ENCODE results near the gene TBC1D1. TPM values are rescaled to one million over a fixed set of nuclear protein-coding genes. Genes with fewer than 3 reads are reported as not detected.

The TBC1D1 gene
- total RNA-seq, 1 donor from 2014 or later = 96.0 TPM

DNA sequence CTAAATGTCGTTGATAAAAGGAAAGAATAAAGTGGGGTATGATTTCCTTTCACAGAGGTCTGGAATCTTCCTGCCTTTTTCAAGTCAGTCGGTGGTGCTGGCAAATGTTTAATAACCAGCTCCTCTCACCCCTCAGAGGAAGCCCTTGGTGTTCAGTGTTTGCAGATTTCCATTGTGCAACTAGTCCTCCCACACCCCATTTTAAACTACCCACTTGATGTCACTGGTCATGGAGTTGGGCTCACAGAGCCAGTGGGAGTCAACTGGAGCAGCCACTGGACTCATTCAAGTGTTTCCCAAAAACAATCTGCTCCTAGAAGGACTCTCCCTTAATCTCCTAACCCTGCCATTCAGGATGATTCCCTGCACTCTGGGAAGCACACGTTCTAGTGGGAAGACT, 218.5 kb downstream of the TBC1D1 start:
- intact Hi-C loops (cut with DNase I) = no loop called here
- TF ChIP-seq POLR2AphosphoS5 (IDR thresholded peaks at IDR 0.05; ENCODE audit: insufficient read depth in 1 of 2, low read depth in 1 of 2) (no peak), POLR2A (IDR thresholded peaks at IDR 0.05) (no peak), CTCF (IDR thresholded peaks at IDR 0.05) (no peak)
- no peak overlapping the region for H3K27ac ChIP-seq
- peaks cover 7% of the 10 kb centered on the region for H3K4me1 ChIP-seq
- no peak overlapping the region for H3K4me3 ChIP-seq
- no peaks in the 10 kb centered on the region for H3K27me3 ChIP-seq
- H3K9me3 ChIP-seq = no peaks in the 10 kb centered on the region
- H3K36me3 ChIP-seq = peaks cover 0 to 7% of the 10 kb centered on the region in 2 donors
- no peak for DNase-seq (ENCODE audit: extremely low spot score in 2 of 2)

DNA sequence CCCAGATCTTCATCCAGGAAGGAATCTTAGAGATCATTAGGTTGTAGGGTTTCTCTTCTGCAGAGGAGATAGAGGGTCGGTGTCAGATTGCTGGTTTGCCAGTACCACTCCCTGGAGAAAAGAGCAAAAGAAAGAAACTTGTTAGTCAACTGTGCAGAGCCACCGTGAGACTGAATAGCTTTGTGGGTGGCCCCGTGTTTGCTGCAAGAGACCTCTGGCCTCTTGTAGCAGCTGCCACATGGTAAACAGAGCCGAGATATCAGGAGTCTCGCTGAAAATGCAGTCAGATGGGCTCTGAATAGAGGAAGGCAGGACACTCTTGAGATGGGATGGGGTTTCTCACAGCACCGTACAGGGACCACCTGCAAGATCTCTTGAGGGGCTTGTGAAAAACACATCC, 219.0 kb downstream of the TBC1D1 start:
- intact Hi-C loops (cut with DNase I) = no loop called here
- Histone ChIP-seq H3K4me3 (no peak overlapping the region), H3K27me3 (no peaks in the 10 kb centered on the region), H3K36me3 (peaks cover 0 to 7% of the 10 kb centered on the region in 2 donors), H3K27ac (no peak overlapping the region), H3K9me3 (no peaks in the 10 kb centered on the region), H3K4me1 (peaks cover 12% of the 10 kb centered on the region)
- DNase-seq (ENCODE audit: extremely low spot score in 2 of 2) = no peak
- TF ChIP-seq POLR2AphosphoS5 (IDR thresholded peaks at IDR 0.05; ENCODE audit: insufficient read depth in 1 of 2, low read depth in 1 of 2) (no peak), POLR2A (IDR thresholded peaks at IDR 0.05) (no peak), CTCF (IDR thresholded peaks at IDR 0.05) (no peak)

DNA sequence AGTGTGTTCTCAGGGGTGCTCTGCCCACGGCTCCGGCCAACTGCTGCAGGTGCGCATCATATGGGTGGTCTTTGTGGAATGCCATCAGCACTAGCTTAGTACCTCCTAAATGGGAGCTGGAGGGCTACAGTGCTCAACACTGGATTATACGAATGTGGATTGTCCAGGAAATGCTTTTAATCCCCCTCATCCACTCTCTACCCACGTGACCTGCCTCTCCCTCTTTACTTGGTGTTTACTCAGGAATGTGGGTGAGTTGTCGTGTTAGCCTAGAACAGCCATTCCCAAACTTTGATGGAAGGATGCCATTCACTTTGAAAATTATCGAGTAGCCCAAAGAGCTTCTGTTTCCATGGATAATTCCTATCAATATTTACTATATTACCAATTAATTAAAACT, 220.1 kb downstream of the TBC1D1 start:
- Histone ChIP-seq H3K36me3 (peaks cover 0 to 10% of the 10 kb centered on the region in 2 donors), H3K9me3 (no peaks in the 10 kb centered on the region), H3K27me3 (no peaks in the 10 kb centered on the region), H3K4me1 (peaks cover 15% of the 10 kb centered on the region), H3K4me3 (no peak overlapping the region), H3K27ac (no peak overlapping the region)
- DNase-seq (ENCODE audit: extremely low spot score in 2 of 2) = no peak
- TF ChIP-seq POLR2AphosphoS5 (IDR thresholded peaks at IDR 0.05; ENCODE audit: insufficient read depth in 1 of 2, low read depth in 1 of 2) = no peak
- TF ChIP-seq POLR2A (IDR thresholded peaks at IDR 0.05) = no peak
- no peak for TF ChIP-seq CTCF (IDR thresholded peaks at IDR 0.05)
- intact Hi-C loops (cut with DNase I) = no loop called here

- no peak for DNase-seq (ENCODE audit: extremely low spot score in 2 of 2)
- intact Hi-C loops (cut with DNase I) = no loop called here
- no peak overlapping the region for H3K4me3 ChIP-seq
- H3K36me3 ChIP-seq = peaks cover 0 to 15% of the 10 kb centered on the region in 2 donors
- TF ChIP-seq POLR2AphosphoS5 (IDR thresholded peaks at IDR 0.05; ENCODE audit: insufficient read depth in 1 of 2, low read depth in 1 of 2) (no peak), POLR2A (IDR thresholded peaks at IDR 0.05) (no peak), CTCF (IDR thresholded peaks at IDR 0.05) (no peak)
- H3K4me1 ChIP-seq = peaks cover 15% of the 10 kb centered on the region
- no peak overlapping the region for H3K27ac ChIP-seq
- no peaks in the 10 kb centered on the region for H3K27me3 ChIP-seq
- H3K9me3 ChIP-seq = no peaks in the 10 kb centered on the region
Measured at GRCh38 chr4:38111717-38112116, 220.8 kb downstream of the TBC1D1 start.

DNA sequence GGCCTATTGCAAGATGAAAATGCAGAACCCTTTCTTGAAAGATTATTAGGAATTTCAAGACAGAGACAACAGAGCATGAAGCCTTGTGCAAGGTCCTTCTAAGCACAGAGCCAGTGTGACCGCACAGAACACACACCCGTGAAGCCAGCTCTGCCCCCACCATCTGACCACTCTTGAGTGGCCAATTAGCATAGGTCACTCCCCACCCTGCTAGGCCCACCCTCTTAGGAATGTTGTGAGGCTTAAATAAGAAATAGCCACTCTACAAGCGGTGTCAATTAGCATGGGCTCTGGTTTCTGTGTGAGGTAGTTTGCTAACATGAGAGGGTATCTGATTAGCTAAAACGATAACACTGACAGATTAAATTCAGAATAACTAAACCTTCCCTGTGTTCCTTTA, 222.2 kb downstream of the TBC1D1 start:
- TF ChIP-seq CTCF (IDR thresholded peaks at IDR 0.05) = no peak
- no peak for TF ChIP-seq POLR2AphosphoS5 (IDR thresholded peaks at IDR 0.05; ENCODE audit: insufficient read depth in 1 of 2, low read depth in 1 of 2)
- no peak for TF ChIP-seq POLR2A (IDR thresholded peaks at IDR 0.05)
- Histone ChIP-seq H3K27ac (no peak overlapping the region), H3K4me3 (no peak overlapping the region), H3K27me3 (no peaks in the 10 kb centered on the region), H3K4me1 (peaks cover 15% of the 10 kb centered on the region), H3K36me3 (peaks cover 0 to 15% of the 10 kb centered on the region in 2 donors), H3K9me3 (no peaks in the 10 kb centered on the region)
- intact Hi-C loops (cut with DNase I) = no loop called here
- no peak for DNase-seq (ENCODE audit: extremely low spot score in 2 of 2)

All from vagina (tissue), 2 donors.